ENCODE measurements around the gene CMPK2.
A peak's percentile ranks its signal among the peaks of the same experiment; 100 is the strongest.
"Not testable (repeated sequence)": the region's sequence is repeated elsewhere in the genome, so short reads cannot be mapped to it uniquely, and the experiment has no call there.

CMPK2 gene
- 10.8 to 23.5 reads per million in 2 donors for total RNA-seq

DNA sequence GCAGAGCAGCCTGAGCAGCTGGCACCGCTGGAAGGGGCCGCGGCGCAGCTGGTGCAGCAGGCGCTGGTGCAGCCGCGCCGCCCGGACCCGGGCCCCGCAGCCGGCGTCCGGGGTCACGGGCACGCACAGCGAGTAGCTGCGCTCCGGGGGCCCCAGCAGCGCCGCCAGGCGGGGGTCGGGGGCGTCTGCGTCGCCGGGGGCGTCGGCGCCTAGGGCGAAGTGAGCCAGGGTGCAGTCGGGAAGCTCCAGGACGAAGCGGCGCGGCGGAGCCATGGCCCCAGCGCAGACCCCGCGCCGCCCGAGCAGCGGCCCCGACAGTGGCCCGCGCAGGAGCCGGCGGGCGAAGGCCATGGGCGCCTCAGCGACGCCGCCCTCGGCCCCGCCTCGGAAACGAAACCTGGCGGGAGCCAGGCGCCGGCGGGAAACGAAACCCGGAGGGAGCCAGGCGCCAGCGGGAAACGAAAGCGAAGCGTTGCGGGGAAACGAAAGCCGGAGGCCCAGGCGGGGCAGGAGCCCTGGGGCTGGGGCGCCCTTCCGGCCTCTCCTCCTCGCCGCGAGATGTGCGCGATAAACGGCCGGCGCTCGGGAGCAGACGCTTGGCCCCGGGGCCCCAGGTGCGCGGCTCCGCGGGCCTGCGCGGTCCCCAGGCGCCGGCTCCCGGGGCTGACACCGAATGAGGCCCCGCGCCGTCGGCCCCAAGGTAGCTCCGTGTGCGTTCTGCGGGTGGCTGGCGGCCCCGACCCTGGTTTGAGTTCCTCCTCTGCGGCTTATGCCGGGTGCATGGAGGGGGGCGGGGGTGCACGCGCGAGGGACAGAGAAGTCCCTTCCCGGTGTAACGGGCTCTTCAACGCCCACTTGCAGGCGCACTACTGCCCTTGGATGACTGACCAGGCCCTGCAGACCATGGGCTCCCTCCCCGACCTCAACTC, at the start of gene CMPK2:
TSS of gene CMPK2 (minus strand) at position 562 of the 929 bp plus-strand sequence. CDS start at position 351, 211 bp downstream.
- DNase-seq, result peak; percentile 66

- no peak for DNase-seq
These were observed 49.7 kb upstream of the CMPK2 start for GRCh38 chr2:6915399-6915798.

DNA sequence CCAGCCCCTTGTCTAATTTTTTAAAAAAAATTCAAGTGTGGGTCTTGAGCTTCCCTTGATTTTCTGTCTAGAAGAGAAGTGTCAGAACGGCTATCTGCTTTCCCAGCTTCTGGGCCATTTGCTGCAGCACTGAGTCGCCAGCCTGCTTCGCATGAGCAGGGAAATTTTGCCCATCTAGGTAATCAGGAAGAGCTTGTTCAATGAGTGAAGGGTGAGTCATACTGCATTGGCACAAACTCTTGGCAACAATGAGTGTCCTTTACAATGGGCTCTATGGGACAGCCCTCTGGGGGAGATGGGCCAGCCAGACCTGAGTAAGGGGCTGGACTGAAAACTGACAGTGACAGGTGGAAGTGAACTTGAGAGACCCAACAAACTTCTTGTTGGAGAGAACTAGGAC, 49.1 kb upstream of the CMPK2 start:
- no peak for DNase-seq

GRCh38 chr2:6913415-6914157, 47.9 kb upstream of the CMPK2 start:
- no peak for DNase-seq

DNA sequence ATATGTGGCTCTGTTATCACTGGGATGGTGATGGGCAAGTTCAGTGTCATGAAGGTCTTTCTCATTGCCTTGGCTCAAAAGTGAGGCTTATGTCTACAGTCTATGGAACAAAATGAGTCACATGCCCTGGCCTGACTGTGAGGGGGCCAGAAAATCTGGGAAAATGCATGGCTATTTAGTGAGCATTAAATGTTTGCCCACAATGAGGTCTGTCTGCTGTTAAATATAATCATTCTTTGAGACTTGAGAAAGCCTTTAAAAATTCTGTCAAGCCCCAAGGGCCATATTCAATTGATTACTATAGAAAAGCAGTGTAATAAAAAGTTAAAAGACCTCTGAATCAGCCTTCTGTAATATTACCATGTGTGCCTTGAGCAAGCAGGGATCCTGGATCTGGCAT, 46.0 kb upstream of the CMPK2 start:
- DNase-seq, result no peak

DNA sequence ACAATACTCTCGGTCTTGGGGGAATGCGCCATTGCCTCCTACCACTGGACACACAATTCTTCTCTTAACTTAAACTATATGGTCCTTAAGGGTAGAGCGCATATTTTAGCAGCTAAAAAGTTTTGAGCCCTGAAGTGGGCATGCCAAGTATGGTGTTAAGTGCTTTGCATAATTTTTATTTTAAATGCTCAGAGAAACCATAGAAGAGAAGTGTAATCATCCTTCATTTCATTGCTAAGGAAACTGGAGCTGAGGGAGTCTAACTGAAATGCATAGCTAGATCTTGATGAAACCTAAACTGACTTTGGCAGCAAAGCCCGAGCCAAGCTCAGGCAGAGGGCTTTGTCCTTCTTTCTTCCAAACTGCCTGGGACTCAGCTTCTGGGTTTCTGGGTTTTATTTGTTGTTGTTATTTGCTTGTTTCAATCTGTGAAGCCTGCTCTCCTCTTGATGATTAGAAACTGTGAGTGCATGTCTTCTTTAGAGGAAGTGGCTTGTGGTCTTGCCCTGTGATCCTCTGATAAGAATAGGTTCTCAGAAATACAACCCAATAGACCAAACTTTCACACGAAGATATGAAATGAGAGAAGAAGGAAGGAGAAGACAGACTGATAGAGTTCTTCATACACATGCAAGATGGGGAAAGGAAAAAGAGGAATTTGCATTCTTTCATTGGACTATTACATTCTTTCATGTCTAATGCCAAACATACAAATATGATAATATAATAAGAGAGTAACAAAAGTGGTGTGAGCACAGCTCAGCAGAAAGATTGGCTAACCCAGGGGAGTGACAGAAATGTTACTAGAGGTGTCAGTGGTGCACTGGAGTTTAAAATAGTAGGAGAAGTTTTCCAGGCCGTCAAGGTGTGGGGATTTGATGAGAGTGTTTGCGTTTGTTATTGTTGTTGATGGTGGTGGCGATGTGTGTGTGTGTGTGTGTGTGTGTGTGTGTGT, 44.0 kb upstream of the CMPK2 start:
- DNase-seq, result no peak

GRCh38 chr2:6908291-6908690, 42.6 kb upstream of the CMPK2 start:
- DNase-seq, result no peak

DNA sequence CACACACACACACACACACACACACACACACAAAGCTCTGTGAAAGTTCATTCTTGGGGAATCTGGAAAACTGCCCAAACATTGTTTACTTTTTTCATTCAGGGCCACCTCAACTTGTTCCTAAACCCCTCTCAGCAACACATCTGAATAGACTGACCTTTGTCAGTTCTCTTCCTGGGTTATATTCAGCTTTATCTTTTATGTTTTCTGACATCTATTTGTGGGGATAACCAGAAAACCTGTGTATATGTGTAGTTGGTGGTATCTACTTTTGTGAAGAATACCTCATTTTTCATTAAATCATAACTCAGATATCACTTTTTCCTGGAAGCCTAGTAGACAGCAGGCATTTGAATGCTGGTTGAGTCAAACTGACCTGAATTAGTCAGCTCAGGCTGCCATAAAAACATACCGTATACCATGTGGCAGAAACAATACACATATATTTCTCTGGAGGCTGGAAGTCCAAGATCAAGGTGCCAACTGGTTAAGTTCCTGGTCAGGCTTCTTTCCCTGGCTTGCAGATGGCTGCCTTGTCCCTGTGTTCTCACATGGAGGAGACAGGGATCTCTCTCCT, 40.5 kb upstream of the CMPK2 start:
- DNase-seq, result no peak

- no peak for DNase-seq
These were observed 40.0 kb upstream of the CMPK2 start for GRCh38 chr2:6905668-6906067.

GRCh38 chr2:6902581-6902980, 36.9 kb upstream of the CMPK2 start:
- not testable (repeated sequence) for DNase-seq

DNA sequence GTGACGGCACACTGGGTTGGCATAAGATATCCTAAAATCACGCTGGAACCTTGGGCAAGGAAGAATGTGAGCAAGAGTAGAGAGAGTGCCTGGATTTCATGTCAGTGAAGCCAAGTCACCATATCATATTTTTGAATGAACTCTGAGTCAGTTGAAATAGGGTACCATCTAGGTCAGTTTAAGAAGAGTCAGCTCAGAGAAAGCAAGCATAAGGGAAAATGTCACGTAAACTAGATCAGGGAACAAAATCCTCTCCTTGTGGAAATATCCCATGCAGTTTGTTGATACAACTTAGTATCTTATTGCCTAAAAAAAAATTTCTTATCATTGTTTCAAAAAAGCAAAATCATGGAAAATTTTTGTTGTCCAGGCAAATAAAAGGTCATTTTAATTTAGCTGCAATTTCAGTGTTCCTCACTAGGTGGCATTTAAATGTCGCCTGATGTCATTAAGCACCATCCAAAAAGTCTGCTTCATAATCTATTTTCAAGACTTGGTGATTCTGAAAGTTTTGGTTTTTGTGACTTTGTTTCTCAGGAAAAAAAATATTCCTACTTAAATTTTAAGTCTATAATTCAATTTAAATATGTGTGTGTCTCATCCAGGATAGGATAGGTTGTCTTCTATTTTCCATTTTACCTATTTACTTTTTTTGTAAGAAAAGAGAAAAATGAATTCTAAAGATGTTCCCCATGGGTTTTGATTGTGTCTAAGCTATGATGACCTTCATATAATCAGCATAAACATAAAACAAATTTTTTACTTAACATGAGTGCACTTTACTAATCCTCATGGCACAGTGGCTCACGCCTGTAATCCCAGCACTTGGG, 31.4 kb upstream of the CMPK2 start:
- DNase-seq, result no peak

- DNase-seq, result no peak
These were observed 28.3 kb upstream of the CMPK2 start for GRCh38 chr2:6893876-6894482.

- no peak for DNase-seq
These were observed 23.0 kb upstream of the CMPK2 start for GRCh38 chr2:6888724-6889123.

- no peak for DNase-seq
These were observed 22.1 kb upstream of the CMPK2 start for GRCh38 chr2:6887751-6888192.

DNA sequence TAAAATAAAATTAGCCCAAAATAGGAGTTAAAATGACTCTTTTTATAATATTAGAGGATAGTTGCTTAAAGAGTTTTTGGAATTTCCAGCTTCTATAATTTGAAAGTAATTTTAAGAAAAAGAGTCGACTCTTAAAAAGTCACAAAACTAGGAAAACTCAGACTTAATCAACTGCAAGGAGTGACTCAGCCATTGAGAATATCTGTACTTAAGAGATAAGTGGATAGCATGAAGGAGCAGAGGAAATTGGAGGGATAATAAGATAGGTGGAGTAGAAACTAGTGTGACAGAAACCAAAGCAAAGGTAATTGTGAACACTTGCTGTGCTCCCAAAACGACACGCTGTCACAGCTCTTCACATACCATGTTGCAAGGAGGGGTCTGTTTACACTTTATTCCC, 20.3 kb upstream of the CMPK2 start:
- no peak for DNase-seq

- DNase-seq, result no peak
These were observed 19.8 kb upstream of the CMPK2 start for GRCh38 chr2:6885551-6885950.

- no peak for DNase-seq
These were observed 17.9 kb upstream of the CMPK2 start for GRCh38 chr2:6883448-6884122.

- DNase-seq, result no peak
These were observed 15.8 kb upstream of the CMPK2 start for GRCh38 chr2:6881516-6881915.

GRCh38 chr2:6881046-6881445, 15.3 kb upstream of the CMPK2 start:
- DNase-seq, result no peak

DNA sequence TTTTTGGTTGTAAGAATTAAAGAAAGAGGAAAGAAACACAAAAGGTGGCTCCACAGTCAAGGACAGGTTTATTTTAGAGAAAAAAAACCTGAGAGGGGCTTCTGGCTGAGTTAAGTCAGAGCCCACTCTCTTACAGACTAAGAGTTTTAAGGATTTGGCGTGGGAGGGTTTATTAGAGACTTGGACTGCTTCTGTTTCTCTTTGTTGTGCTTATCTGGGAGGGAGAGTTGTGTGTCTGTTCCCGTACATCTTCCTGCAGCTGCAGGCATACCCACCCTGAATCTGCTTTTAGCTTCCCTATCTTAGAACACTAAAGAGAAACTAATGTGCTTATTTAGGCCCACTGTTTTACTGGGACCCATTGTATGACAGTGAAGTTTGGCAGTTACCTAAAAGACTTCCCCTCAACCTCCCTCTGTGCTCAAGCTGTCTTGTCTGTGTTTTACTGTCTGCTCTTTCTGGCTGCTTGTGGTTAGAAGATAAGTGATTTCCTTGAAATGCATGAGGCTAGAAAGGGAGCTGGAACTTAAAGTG, 14.6 kb upstream of the CMPK2 start:
- no peak for DNase-seq

Data from activated gamma-delta T cell (primary cell).